Measurements from ENCODE around the gene SCIMP.
"Not testable (repeated sequence)": the region's sequence is repeated elsewhere in the genome, so short reads cannot be mapped to it uniquely, and the experiment has no call there.

The SCIMP gene

DNA sequence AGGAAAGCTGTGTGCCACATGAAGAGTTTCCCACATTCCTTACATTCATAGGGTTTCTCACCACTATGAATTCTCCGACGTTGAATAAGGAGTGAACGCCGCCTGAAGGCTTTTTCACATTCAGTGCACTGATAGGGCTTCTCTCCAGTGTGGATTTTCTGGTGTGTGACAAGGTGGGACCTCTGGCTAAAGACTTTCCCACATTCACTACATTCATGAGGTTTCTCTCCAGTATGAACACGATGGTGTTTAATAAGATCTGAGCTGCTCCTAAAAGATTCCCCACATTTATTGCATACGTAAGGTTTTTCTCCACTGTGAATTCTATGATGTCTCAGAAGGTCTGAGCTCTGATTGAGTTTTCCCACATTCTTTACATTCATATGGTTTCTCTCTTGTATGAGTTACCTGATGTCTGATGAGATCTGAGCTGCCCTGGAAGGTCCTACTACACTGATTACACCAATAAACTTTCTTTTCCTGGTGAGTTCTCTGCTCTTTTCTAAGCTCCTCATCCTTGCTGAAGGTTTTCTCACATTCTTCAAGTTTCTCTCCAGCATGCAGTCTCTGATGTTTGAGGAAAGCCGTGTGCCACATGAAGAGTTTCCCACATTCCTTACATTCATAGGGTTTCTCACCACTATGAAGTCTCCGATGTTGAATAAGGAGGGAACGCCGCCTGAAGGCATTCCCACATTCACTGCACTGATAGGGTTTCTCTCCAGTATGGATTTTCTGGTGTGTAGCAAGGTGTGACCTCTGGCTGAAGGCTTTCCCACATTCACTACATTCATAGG, 53.0 kb downstream of the SCIMP start:
- no peak overlapping the region for H3K27ac Mint-ChIP-seq
- peaks cover 6% of the 10 kb centered on the region for H3K4me1 Mint-ChIP-seq
- peaks cover 38% of the 10 kb centered on the region for H3K9me3 Mint-ChIP-seq
- no peak overlapping the region for H3K4me3 Mint-ChIP-seq
- peaks cover 23% of the 10 kb centered on the region for H3K36me3 Mint-ChIP-seq
- DNase-seq (ENCODE audit: low spot score in 2 of 2) (no peak), ATAC-seq (no peak)

DNA sequence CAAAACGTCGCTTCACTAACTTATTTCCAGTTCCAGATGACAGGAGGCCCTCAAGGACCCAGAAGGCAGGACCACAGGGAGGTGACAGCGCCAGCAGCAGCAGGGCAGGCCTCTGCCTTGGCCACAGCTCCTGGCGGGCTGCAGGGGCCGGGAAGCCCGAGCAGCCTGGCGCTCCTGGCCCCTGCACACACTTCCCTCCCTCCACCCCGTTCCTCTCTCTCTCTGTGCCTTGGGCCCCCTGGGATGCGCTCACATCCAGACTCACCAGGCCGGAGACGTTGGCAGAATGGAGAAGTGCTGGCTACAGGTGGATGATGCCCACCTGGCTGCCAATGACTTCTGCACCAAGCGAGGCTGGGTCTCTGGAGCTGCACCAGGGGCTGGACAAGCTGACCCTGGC, 55.7 kb downstream of the SCIMP start:
- H3K4me3 Mint-ChIP-seq = no peak overlapping the region
- no peaks in the 10 kb centered on the region for H3K4me1 Mint-ChIP-seq
- no peak overlapping the region for H3K27ac Mint-ChIP-seq
- DNase-seq (ENCODE audit: low spot score in 2 of 2) (no peak), ATAC-seq (no peak)
- H3K36me3 Mint-ChIP-seq = peaks cover 23% of the 10 kb centered on the region
- peaks cover 32% of the 10 kb centered on the region for H3K9me3 Mint-ChIP-seq

- not testable (repeated sequence) for H3K27ac Mint-ChIP-seq; H3K4me3 Mint-ChIP-seq; H3K4me1 Mint-ChIP-seq; ATAC-seq; H3K36me3 Mint-ChIP-seq; DNase-seq (ENCODE audit: low spot score in 2 of 2)
- H3K9me3 Mint-ChIP-seq = peaks cover 11% of the 10 kb centered on the region
Observed at GRCh38 chr17:5175027-5175426, 59.6 kb downstream of the SCIMP start.

DNA sequence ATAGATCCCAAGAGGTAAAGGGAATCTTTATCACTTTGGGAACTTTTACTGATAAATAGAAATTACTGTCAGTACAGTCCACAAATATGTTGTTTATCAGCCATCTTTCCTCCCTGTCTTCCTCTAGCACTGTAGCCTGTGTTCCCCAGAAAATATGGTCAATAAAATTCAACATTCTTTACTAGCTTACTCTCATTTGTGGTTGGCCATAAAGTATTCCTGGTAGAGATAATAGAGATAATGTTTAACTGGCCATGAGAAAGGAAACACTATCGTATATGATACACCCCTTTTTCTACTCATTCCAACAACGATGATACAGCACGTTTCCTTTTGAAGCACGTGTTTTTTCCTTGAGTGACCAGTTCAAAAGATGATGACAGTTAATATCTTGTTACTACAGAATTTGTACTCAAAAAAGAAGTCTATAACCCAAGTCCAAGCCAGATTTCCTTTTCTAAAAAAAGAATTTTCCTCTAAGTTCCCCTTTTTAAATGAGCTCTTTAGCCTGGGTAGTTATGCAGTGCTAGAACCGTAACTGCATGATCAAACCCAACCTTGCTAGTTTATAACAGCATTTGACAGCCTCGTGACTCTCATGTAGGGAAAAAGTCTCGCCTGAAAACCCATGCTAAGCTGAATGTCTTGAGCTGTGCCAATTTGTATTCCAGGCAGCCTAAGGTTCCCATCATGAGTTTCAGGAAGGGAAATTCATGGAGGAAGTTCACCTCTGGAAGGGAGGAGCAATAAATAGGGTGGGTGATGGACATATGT, 68.7 kb downstream of the SCIMP start:
- not testable (repeated sequence) for H3K4me3 Mint-ChIP-seq; H3K36me3 Mint-ChIP-seq; H3K27ac Mint-ChIP-seq; H3K4me1 Mint-ChIP-seq; ATAC-seq; H3K9me3 Mint-ChIP-seq; DNase-seq (ENCODE audit: low spot score in 2 of 2)

- Mint-ChIP-seq H3K27ac (no peak overlapping the region), H3K9me3 (no peaks in the 10 kb centered on the region), H3K4me1 (no peaks in the 10 kb centered on the region), H3K4me3 (no peak overlapping the region), H3K36me3 (no peaks in the 10 kb centered on the region)
- no peak for DNase-seq (ENCODE audit: low spot score in 2 of 2)
- ATAC-seq = no peak
Observed at GRCh38 chr17:5164436-5164835, 70.2 kb downstream of the SCIMP start.

- not testable (repeated sequence) for H3K36me3 Mint-ChIP-seq; DNase-seq (ENCODE audit: low spot score in 2 of 2); H3K9me3 Mint-ChIP-seq; H3K4me3 Mint-ChIP-seq; ATAC-seq; H3K27ac Mint-ChIP-seq; H3K4me1 Mint-ChIP-seq
Observed at GRCh38 chr17:5161793-5162192, 72.9 kb downstream of the SCIMP start.

DNA sequence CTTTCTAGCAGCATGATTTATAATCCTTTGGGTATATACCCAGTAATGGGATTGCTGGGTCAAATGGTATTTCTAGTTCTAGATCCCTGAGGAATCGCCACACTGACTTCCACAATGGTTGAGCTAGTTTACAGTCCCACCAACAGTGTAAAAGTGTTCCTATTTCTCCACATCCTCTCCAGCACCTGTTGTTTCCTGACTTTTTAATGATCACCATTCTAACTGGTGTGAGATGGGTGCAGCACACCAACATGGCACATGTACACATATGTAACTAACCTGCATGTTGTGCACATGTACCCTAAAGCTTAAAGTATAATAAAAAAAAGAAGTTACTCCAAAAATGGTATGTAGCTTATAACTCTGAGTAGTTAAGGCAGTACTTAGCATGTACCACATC, 74.0 kb downstream of the SCIMP start:
- ATAC-seq; H3K4me3 Mint-ChIP-seq; DNase-seq (ENCODE audit: low spot score in 2 of 2); H3K9me3 Mint-ChIP-seq; H3K27ac Mint-ChIP-seq; H3K4me1 Mint-ChIP-seq; H3K36me3 Mint-ChIP-seq: not testable (repeated sequence)
